Renal cortex interstitium (tissue), 11 donors: Measurements from ENCODE around the gene RIC1. TPM values are rescaled to one million over a fixed set of nuclear protein-coding genes. Genes with fewer than 3 reads are reported as not detected.
"Not testable (repeated sequence)": the region's sequence is repeated elsewhere in the genome, so short reads cannot be mapped to it uniquely, and the experiment has no call there.

Source experiments
- DNase-seq, 11 donors: peaks; one replicate each; pipeline ENCODE4 v3.0.0-alpha.2; 2013; ENCODE audit warnings: low read depth in 9 of 11, low spot score in 4 of 11; ENCODE audit errors: extremely low read depth in 1 of 11
- polyA plus RNA-seq, 3 donors: library from polyadenylated mRNA; unstranded; fragments of 120-200 nt; gene quantifications; one replicate each; pipeline ENCODE4 v1.2.1, GENCODE V29; 2013; ENCODE audit not compliant: insufficient read length in 3 of 3

Gene RIC1
- polyA plus RNA-seq, 3 donors: 28.5 to 34.6 (median 29.9) TPM

DNA sequence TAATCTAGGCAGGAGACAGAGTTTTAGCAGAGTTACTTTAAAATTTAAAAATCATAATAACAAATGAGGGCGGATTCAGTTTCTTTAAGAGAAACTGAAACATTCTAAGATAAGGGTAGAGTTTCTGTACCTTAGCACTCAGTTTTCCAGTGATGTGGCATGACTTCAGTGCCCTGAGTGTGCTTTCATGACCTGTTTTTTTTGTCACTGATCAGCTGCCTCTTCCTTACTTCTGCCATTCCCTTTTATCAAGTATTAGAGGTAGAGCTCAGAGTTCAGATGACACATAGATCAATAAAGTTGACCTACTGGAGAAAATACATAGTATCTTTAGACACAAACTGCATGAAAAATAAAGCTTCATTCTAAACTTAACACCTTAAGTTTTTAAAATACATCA lies 121.7 kb downstream of the RIC1 start:
- no peak for DNase-seq

- no peak for DNase-seq
Measured at GRCh38 chr9:5756633-5757032, 127.7 kb downstream of the RIC1 start.

DNA sequence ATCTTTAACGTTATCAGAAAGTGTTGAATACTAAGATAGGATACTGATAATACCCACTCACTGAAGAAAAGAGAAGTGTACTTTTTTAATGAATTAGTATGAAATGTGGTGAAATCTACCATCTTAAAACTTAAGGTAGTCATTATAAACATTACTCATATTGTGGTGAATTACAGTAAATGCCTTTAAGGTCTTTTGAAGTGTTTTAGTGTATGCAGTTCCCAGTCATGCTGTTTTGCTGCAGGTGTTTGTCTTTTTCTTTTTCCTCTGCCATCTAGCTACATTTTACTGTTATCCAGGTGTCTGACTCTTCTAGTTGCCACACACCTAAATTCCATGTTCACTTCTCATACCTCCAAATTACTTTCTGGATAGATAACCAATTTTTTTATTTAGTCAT lies 131.4 kb downstream of the RIC1 start:
- DNase-seq: no peak

DNA sequence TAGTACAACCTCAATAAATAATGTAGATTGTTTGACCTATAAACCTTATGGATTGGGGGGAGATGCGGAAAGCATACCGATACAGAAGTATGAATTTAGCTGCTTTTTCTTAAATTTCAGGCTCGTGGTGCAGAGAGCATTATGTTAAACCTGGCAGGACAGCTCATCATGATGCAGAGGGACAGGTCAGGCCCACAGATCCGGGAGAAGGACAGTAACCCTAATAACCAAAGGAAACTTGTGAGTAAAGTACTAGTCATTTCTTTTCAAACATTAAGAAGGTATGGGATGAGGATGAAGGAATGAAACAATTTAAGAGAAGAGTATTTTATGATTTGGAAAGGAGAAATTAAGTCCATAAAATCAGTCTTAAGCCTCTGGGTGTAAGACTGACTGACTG lies 133.5 kb downstream of the RIC1 start:
- no peak for DNase-seq

DNA sequence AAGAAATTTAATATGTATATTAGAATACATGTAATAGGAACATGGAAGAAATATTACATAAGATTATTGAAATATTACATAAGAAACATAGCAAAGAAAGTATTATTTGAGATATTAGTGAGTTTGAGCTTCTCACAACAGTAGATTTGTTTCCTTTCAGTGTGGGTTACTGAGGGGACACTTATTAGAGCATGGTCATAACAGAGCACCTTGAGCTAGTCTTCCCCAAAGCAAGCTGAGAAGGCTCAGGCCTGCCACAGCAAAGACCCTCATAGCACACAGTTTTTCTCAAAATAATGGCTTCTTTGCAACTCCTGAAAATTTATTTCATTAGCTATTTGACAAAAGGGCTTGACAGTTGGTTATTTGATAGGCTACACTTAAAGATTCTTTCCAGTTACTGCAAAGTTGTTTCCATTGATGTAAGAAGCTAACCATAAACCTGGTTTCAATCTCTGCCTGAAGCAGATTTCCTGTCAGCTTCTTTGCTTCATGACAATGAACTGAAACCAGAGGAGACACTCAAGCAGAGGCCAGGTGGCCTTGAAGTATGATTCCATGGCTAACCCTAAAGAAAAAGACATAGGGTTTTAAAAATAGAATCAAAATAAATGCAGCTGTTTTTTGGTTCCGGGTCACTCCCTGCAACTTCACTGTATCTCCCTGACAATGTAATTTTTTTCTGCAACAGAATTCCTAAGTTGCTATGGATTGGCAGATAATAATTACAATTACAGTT lies 135.4 kb downstream of the RIC1 start:
- DNase-seq: no peak

- no peak for DNase-seq
Measured at GRCh38 chr9:5767968-5768932, 139.3 kb downstream of the RIC1 start.

GRCh38 chr9:5773324-5773999 lies 144.6 kb downstream of the RIC1 start:
- no peak for DNase-seq

DNA sequence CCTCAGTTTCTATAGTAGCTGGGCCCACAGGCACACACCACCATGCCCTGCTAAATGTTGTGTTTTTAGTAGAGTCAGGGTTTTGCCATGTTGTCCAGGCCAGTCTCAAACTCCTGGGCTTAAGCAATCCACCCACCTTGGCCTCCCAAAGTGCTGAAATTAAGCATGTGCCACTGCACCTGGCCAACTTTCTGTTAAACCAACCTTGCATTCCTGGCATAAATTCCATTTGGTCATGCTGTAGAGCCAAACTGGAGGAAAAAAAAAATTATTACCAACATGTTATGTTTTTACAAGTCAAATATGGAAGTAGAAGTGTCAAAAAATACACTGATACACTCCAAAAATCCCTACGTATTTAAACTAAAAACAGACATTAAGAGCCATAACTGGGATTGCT lies 149.9 kb downstream of the RIC1 start:
- no peak for DNase-seq

DNA sequence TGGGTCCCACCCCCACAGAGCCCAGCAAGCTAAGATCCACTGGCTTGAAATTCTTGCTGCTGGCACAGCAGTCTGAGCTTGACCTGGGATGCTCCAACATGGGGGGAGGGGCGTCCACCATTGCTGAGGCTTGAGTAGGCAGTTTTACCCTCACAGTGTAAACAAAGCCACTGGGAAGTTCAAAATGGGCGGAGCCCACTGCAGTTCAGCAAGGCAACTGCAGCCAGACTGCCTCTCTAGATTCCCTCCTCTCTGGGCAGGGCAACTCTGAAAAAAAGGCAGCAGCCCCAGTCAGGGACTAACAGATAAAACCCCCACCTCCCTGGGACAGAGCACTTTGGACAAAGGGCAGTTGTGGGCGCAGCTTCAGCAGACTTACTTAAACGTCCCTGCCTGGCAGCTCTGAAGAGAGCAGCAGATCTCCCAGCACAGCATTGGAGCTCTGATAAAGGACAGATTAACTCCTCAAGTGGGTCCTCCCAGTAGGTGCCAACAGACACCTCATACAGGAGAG lies 150.9 kb downstream of the RIC1 start:
- not testable (repeated sequence) for DNase-seq

GRCh38 chr9:5783420-5783819 lies 154.5 kb downstream of the RIC1 start:
- DNase-seq: not testable (repeated sequence)

DNA sequence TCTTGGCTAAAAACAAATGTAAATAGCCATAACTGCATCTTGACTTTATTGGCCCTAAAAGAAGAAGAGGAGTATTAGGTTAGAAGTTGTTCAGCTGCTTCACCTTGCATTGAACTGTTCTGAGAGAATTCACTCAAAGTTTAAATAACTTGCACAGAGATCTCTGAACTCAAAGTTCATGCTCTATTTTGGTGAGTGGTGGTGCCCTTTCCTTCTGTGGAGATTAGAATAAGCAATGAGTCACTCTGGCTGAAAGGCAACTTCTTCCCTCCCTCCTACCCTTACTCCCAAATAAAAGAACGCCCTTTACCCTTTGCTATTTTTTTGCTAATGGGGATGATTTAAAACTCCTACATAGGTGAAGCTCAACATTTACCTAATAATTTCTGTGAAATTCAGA lies 155.1 kb downstream of the RIC1 start:
- DNase-seq: no peak

DNA sequence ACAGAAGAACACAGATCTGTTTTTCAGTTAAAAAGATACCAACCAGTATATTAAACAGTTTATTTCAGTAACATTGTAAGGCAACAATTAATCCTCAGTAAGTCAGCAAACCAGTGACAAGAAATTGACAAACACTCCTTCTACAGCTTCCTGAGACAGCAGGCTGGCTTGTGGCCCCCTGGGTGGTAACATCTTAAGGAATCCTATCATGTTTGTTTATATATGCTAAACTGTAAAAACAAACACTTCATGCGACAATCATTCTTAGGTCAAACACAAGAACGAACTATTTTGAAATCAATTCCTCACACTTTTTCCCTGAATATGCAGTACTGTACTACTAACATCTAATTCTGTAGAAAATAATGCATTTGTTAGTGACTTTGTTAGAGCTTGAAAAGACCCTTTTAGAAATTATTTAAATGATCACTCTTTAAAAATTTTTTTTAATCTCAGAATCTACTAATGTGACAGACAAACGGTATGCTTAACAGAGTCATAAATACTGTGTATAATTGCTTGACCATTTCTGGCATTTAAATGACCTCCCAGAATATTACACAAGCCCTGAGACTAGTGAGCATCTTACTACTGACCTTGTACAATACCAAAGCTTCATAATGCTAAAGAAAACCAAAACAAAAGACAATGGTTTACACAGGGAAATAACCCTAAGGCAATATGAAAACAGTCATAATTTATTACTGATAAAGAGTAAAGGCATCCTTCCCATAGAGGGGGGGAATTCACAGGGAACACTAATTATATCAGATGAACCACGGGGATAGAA lies 155.8 kb downstream of the RIC1 start:
- DNase-seq: no peak

DNA sequence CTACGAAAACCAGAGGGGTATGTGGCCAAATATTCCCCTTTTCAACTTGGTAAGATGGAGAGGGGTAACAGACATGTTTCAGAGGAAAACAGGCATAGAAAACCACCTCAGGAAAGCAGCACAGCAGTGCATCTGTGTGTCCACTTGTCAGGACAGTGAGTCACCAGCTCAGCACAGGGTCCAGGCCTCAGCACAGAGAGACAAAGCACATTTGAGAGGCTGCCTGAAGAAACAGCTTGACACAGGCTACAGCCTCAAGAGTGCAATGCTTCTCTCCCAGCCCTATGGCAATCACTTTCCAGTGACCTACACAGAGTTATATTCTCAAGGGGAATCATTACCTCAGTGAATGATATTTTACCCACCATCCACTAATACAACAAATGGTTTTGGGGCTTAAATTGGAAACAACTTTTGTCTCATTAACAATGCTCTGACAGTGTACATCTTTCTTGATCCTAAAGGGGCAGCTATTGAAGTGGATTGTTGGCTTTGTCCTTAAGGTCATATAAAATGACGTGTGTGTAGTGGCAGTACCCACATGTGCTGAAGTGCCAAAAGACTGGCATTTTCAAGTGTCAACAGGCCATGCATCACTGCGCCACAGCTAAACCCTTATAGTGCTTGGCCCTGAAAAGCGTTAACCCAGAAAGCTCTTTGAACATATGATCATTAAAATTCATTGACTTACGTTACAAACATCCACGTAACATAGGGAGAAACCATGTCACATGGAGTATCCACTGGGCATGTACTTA lies 157.6 kb downstream of the RIC1 start:
- DNase-seq: no peak

GRCh38 chr9:5787220-5787619 lies 158.3 kb downstream of the RIC1 start:
- no peak for DNase-seq

DNA sequence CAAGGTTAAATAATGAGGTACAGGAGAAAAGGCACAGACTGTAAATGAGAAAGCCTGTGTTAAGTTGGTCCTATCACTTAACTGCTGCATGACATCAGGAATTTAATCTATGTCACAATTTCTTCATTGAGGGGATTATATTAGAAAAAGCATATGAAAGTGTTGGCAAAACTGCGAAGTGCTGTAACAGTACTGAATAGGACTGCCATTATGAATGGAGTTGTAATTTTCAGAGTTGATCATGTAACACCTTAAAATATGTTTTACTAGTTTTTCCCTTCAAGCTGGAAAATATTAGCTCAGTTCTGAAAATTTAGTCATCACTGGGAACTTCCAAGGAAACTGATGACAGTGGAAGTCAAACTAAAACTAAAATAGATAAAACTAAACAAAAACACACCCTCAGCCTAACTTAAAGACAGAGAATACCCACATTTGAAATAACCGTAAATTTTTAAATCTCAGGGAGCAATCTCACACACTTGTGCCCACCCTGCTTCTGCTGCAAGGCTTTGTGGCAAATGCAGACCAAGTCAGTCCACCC lies 158.9 kb downstream of the RIC1 start:
- no peak for DNase-seq

- DNase-seq: no peak
Measured at GRCh38 chr9:5789489-5789888, 160.6 kb downstream of the RIC1 start.

DNA sequence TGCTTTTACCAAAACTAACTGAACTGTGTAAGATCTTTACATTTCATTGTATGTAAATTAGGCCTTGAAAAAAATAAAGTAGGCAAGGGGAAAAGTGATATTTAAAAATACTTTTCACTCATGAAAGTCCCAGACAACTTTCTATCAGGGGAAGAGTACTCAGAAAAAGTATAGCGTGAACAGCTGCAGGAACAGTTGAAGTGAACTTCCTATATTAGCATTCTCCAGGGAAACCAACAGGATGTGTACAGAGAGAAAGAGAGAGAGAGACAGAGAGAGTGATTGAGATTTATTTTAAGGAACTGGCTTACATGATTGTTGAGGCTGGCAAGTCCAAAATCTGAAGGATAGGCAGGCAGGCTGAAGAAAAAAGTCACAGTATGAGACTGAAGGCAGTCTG lies 162.0 kb downstream of the RIC1 start:
- no peak for DNase-seq

DNA sequence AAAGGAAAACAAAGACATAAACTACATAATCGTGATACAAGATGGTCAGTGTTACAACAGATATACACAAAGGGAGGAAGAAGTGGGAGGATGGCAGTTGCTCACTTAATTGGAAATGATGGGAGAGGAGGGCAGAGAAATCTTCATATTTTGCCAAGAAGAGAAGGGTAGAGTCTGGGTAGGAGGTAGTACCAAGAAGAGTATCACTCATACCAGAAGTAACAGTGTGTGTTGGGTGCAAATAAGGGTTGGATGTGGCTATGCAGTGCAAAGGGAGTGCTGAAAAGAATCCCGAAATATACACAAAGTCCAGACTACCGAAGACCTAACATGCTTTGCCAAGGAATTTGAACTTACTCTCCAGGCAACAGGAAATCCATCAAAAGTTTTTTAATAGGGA lies 163.0 kb downstream of the RIC1 start:
- no peak for DNase-seq
